Epithelial cell of esophagus (primary cell): ENCODE results near the gene LINGO3.
A peak's percentile ranks its signal among the peaks of the same experiment; 100 is the strongest.

Source experiments
- DNase-seq: peaks from one replicate; pipeline ENCODE4 v3.0.0; 2010; ENCODE audit warnings: low read depth
- H3K4me3 ChIP-seq: 2 replicates; pipeline ENCODE4 v1.5.1; 2011; ENCODE audit warnings: mild to moderate bottlenecking, low read length, control low read depth
- CTCF ChIP-seq: IDR thresholded peaks from 2 replicates; pipeline ENCODE4 v1.5.1; 2011; ENCODE audit warnings: low read depth, mild to moderate bottlenecking, low read length, control low read depth, inconsistent platforms; ENCODE audit not compliant: insufficient read depth; ENCODE audit errors: missing control alignments

LINGO3 gene

GRCh38 chr19:2338751-2339643 is 31.0 kb upstream of the LINGO3 start:
- DNase-seq, result no peak
- no peak for TF ChIP-seq CTCF
- no peak overlapping the region for H3K4me3 ChIP-seq

GRCh38 chr19:2338055-2338615 is 30.2 kb upstream of the LINGO3 start:
- no peak for DNase-seq
- no peak for TF ChIP-seq CTCF
- no peak overlapping the region for H3K4me3 ChIP-seq

GRCh38 chr19:2337329-2337707 is 29.4 kb upstream of the LINGO3 start:
- no peak overlapping the region for H3K4me3 ChIP-seq
- peak; percentile 45 for DNase-seq
- TF ChIP-seq CTCF, result peak; percentile 28

GRCh38 chr19:2336528-2337328 is 28.8 kb upstream of the LINGO3 start:
- no peak for TF ChIP-seq CTCF
- H3K4me3 ChIP-seq, result no peak overlapping the region
- no peak for DNase-seq

GRCh38 chr19:2335848-2336247 is 27.9 kb upstream of the LINGO3 start:
- H3K4me3 ChIP-seq, result no peak overlapping the region
- no peak for TF ChIP-seq CTCF
- DNase-seq, result no peak

GRCh38 chr19:2334986-2335846 is 27.3 kb upstream of the LINGO3 start:
- H3K4me3 ChIP-seq, result no peak overlapping the region
- no peak for DNase-seq

More at GRCh38 chr19:2334986-2335846, 27.3 kb upstream of the LINGO3 start:
- no peak for TF ChIP-seq CTCF
